Colonic mucosa (tissue), 4 donors: Measurements from ENCODE around the gene ZSCAN25. TPM values are rescaled to one million over a fixed set of nuclear protein-coding genes. Genes with fewer than 3 reads are reported as not detected.
A peak's percentile ranks its signal among the peaks of the same experiment; 100 is the strongest.

Experiments used
- DNase-seq: peaks from one replicate; pipeline ENCODE4 v3.0.0-alpha.2; 2020
- H3K27ac ChIP-seq: fragments of 200-600 bp; one replicate; pipeline ENCODE4 v1.8.0; 2021
- H3K27me3 ChIP-seq: fragments of 200-600 bp; one replicate; pipeline ENCODE4 v1.8.0; 2021
- H3K36me3 ChIP-seq: fragments of 200-600 bp; one replicate; pipeline ENCODE4 v1.8.0; 2021
- H3K4me1 ChIP-seq: fragments of 200-600 bp; one replicate; pipeline ENCODE4 v1.8.0; 2021; ENCODE audit warnings: mild to moderate bottlenecking
- H3K4me3 ChIP-seq: fragments of 200-600 bp; one replicate; pipeline ENCODE4 v1.8.0; 2021
- H3K9ac ChIP-seq, 2 donors: one replicate each; pipeline ENCODE4 v1.7.0; 2013; ENCODE audit warnings: control low read depth in 2 of 2, low read depth in 2 of 2, low read length in 2 of 2
- H3K9me3 ChIP-seq: fragments of 200-600 bp; one replicate; pipeline ENCODE4 v1.8.0; 2021
- intact Hi-C: fragments of 100-400 bp; cut with DNase I; formaldehyde crosslinking; loops from one replicate; pipeline ENCODE4 v1.14.1; 2022
- total RNA-seq, 2 donors: library from RNA; stranded (reverse); fragmentation: NEBNext Ultra II Directional in 1 of 2; extraction: Animal tissue kit (Norgen Biotek cat#: 25700) in 1 of 2; gene quantifications; one replicate each; pipeline ENCODE4 v1.2.1, GENCODE V29; 2021
- TF ChIP-seq, protein P1 (sequence below): fragments of 200-600 bp; IDR thresholded peaks from one replicate; pipeline ENCODE4 v1.8.0; 2022; ENCODE audit warnings: antibody characterized with exemption, mild to moderate bottlenecking
- donor health status: healthy.
- donor health status: DM: no; HTN: no; CAD: no.
- donor health status: DM: no; HTN: no; CAD: no.

Gene ZSCAN25
- total RNA-seq, 2 donors from 2014 or later = 10.4 to 20.2 TPM

GRCh38 chr7:99679400-99680191 is 62.9 kb downstream of the ZSCAN25 start, which contains the start of gene CYP3A5:
Gene CYP3A5 (minus strand): TSS chr7:99679996. CDS start chr7:99679896, 100 bp downstream.
- Histone ChIP-seq H3K9me3 (no peaks in the 10 kb centered on the region), H3K4me1 (no peaks in the 10 kb centered on the region), H3K27ac (peak within 1 kb of the TSS; percentile 88), H3K9ac (peak within 1 kb of the TSS; percentile 40 to 84), H3K4me3 (peak within 1 kb of the TSS; percentile 32), H3K36me3 (no peaks in the 10 kb centered on the region), H3K27me3 (no peaks in the 10 kb centered on the region)
- TF ChIP-seq, protein P1, sequence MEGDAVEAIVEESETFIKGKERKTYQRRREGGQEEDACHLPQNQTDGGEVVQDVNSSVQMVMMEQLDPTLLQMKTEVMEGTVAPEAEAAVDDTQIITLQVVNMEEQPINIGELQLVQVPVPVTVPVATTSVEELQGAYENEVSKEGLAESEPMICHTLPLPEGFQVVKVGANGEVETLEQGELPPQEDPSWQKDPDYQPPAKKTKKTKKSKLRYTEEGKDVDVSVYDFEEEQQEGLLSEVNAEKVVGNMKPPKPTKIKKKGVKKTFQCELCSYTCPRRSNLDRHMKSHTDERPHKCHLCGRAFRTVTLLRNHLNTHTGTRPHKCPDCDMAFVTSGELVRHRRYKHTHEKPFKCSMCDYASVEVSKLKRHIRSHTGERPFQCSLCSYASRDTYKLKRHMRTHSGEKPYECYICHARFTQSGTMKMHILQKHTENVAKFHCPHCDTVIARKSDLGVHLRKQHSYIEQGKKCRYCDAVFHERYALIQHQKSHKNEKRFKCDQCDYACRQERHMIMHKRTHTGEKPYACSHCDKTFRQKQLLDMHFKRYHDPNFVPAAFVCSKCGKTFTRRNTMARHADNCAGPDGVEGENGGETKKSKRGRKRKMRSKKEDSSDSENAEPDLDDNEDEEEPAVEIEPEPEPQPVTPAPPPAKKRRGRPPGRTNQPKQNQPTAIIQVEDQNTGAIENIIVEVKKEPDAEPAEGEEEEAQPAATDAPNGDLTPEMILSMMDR = no peak
- intact Hi-C loops = loop anchor here (10.0 kb wide), 1 partner anchor 115 kb away; no protein-coding TSS in a partner anchor
- DNase-seq = peak; percentile 85

Other genes starting within 250 kb of the ZSCAN25 start
- 100 to 1,000 TPM; 141 to 143 TPM for gene ARPC1B, start 242.2 kb upstream of the ZSCAN25 start, total RNA-seq
- gene PDAP1, start 208.3 kb upstream of the ZSCAN25 start, total RNA-seq = 100 to 1,000 TPM in 1 of 2 donors, 10 to 100 TPM in 1; 79.7 to 133 TPM
- gene BUD31, start 208.0 kb upstream of the ZSCAN25 start, total RNA-seq = 100 to 1,000 TPM in 1 of 2 donors, 10 to 100 TPM in 1; 82.8 to 113 TPM
- gene PTCD1, start 178.1 kb upstream of the ZSCAN25 start, total RNA-seq = 1 to 10 TPM; 4.5 to 7.6 TPM
- gene CPSF4, start 178.0 kb upstream of the ZSCAN25 start, total RNA-seq = 10 to 100 TPM; 16.6 to 39.2 TPM
- gene ATP5MF, start 150.8 kb upstream of the ZSCAN25 start, total RNA-seq = 100 to 1,000 TPM; 392 to 534 TPM
- gene ZNF789, start 144.1 kb upstream of the ZSCAN25 start, total RNA-seq = 10 to 100 TPM in 1 of 2 donors, 1 to 10 TPM in 1; 9.0 to 23.0 TPM
- 10 to 100 TPM; 26.4 to 29.8 TPM for gene ZNF394, start 116.7 kb upstream of the ZSCAN25 start, total RNA-seq
- 1 to 10 TPM; 5.6 to 6.6 TPM for gene ZKSCAN5, start 112.3 kb upstream of the ZSCAN25 start, total RNA-seq
- gene FAM200A, start 64.8 kb upstream of the ZSCAN25 start, total RNA-seq = 1 to 10 TPM; 4.1 to 5.0 TPM
- gene ZNF655, start 58.3 kb upstream of the ZSCAN25 start, total RNA-seq = 10 to 100 TPM; 41.8 to 50.7 TPM
- under 1 TPM in 1 of 2 donors, not detected in 1; 0.74 TPM for gene TMEM225B, start 18.7 kb upstream of the ZSCAN25 start, total RNA-seq
- 100 to 1,000 TPM in 1 of 2 donors, 10 to 100 TPM in 1; 52.6 to 112 TPM for gene CYP3A5, start 63.0 kb downstream of the ZSCAN25 start, total RNA-seq
- not detected for gene CYP3A7, start 118.2 kb downstream of the ZSCAN25 start, total RNA-seq
- gene CYP3A4, start 167.2 kb downstream of the ZSCAN25 start, total RNA-seq = 1 to 10 TPM in 1 of 2 donors, under 1 TPM in 1; 0.67 to 1.4 TPM
- not detected for gene CYP3A43, start 211.1 kb downstream of the ZSCAN25 start, total RNA-seq